Coronary artery (tissue), 2 donors: ENCODE measurements around the gene TDRD5.

Source experiments
- DNase-seq: peaks from one replicate; pipeline ENCODE4 v3.0.0-alpha.2; 2017; ENCODE audit warnings: low spot score
- H3K27ac ChIP-seq, 2 donors: fragments of 200-600 bp; sonication (generic); one replicate each; pipeline ENCODE4 v1.5.1; 2016 to 2019
- H3K4me3 ChIP-seq: fragments of 200-600 bp; sonication (generic); 2 replicates; pipeline ENCODE4 v1.5.1; 2016; ENCODE audit warnings: mild to moderate bottlenecking, moderate library complexity
- TF ChIP-seq, protein P1 (sequence below): fragments of 200-600 bp; sonication (generic); IDR thresholded peaks from one replicate; pipeline ENCODE4 v1.5.1; 2019; ENCODE audit warnings: antibody characterized with exemption

The TDRD5 gene

DNA sequence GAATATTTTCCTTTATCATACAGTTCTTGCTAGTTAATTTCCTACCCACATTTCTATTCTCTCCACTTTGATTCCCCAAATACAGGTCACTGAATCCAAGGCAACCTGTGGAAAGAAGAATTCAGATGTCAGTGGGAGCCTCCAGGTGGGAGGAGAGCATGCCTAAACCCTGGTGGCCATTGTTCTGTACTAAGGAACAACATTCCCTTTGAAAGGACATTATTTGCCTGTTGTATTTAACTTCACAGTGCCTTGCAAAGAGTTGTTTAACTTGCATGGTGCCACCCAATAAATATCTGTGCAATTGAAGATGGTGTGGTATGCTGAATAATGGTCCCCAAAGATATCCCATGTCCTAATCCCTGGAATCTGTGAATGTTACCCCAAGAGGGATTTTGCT, 37.2 kb upstream of the TDRD5 start:
- H3K4me3 ChIP-seq: no peak overlapping the region
- DNase-seq: no peak
- no peak overlapping the region for H3K27ac ChIP-seq
- TF ChIP-seq, protein P1, sequence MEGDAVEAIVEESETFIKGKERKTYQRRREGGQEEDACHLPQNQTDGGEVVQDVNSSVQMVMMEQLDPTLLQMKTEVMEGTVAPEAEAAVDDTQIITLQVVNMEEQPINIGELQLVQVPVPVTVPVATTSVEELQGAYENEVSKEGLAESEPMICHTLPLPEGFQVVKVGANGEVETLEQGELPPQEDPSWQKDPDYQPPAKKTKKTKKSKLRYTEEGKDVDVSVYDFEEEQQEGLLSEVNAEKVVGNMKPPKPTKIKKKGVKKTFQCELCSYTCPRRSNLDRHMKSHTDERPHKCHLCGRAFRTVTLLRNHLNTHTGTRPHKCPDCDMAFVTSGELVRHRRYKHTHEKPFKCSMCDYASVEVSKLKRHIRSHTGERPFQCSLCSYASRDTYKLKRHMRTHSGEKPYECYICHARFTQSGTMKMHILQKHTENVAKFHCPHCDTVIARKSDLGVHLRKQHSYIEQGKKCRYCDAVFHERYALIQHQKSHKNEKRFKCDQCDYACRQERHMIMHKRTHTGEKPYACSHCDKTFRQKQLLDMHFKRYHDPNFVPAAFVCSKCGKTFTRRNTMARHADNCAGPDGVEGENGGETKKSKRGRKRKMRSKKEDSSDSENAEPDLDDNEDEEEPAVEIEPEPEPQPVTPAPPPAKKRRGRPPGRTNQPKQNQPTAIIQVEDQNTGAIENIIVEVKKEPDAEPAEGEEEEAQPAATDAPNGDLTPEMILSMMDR: no peak

DNA sequence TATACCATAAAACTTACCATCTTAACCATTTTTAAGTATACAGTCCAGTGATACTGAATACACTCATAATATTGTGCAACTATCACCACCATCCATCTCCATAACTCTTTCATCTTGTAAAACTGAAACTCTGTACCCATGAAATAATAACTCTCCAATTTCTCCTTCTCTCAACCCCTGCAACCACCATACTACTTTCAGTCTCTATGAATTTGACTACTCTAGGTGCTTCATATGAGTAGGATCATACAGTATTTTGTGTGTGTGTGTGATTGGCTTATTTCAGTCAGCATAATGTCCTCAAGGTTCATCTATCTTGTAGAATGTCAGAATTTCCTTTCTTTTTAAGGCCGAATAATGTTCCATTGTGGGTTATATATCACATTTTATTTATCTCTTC, 33.6 kb upstream of the TDRD5 start:
- DNase-seq: no peak
- TF ChIP-seq, protein P1: no peak
- Histone ChIP-seq H3K27ac (no peak overlapping the region), H3K4me3 (no peak overlapping the region)

DNA sequence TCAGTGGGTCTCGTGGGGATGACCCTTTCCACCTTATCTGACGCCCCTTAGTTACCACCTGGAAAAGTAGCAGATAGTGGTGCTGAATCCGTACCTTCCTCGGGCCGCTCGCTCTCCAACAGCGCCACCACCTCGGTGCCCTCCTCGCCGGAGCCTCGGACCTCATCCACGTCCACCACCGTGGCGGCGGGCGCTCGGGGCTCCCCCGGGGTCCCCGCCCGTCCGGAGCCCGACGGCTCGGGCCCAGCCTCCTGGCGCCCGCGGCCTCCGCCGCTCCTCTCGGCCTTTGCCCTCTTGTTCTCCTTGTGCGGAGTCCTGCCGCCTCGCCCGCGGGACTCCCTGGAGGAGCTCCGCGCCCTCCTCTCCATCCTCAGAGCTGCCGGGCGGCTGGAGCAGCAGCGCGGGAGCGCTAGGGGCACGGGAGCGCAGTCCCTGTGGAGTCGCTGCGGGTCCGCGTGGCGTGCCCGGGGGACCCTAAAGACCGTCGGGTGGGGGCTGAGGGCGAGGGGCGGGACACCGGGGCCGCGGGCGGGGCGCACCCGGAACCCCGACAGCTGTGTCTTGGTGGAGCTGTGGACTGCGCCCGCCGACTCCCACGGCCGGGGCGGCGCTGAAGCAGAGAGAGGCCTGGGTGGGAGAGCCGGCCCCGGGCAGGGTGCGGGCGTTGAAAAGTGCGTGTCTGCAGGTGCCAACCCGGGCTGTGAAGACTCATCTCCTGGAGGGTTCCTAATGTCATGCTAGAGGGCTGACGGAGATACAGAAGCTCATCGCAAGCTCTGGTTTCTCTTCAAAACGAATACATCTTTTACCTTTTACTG, 15.9 kb upstream of the TDRD5 start, which contains the start of gene NPHS2:
TSS of gene NPHS2 (minus strand) at position 452 of the 818 bp plus-strand sequence. CDS start at position 368, 84 bp downstream.
- H3K27ac ChIP-seq: no peak within 1 kb of the TSS
- TF ChIP-seq, protein P1: no peak
- DNase-seq: no peak
- peak within 1 kb of the TSS; percentile 48 for H3K4me3 ChIP-seq

DNA sequence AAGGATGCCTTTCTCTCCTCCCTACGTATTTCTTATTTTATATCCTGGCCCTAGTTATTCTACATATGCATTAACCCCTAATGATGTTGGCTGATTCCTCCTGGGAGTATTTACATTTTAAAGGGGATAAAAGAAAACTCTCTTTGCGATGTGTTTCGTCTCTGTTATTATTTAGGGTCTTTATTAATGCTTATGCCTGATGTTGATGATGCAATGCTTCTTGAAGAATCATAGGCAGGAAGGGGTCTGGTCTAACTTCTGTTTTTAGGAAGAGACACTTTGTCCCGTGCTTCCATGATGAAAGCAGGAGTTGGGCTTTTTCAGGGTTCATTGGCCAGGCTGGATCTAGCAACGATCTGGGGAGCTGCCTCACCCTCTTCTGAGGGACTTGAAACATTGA, 15.1 kb upstream of the TDRD5 start:
- DNase-seq: no peak
- Histone ChIP-seq H3K4me3 (no peak overlapping the region), H3K27ac (no peak overlapping the region)
- TF ChIP-seq, protein P1: no peak

DNA sequence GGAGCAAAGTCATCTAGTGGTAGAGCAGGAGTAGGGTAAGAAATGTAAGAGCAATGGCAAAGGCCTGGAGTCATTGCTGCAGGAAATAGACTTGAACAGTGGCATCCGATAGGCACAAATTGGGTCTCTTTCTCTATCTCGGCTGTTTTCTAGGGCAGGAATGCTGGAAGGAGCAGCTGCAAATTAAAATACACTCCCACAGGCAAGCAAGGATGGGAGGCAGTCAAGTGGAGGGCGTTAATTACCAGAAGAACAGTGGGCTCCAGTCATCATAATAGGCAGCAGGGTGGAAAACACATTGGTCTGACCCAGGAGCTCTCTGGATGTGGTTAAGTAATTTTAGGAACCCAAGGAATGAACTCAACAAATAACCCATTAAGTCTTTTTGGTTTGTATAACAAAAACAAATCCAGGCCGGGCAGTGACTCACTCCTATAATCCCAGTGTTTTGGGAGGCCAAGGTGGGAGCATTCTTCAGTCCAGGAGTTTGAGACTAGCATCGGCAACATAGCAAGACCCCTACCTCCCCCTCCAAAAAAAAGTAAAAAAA, 7.8 kb upstream of the TDRD5 start:
- H3K4me3 ChIP-seq: no peak overlapping the region
- TF ChIP-seq, protein P1: no peak
- no peak for DNase-seq
- H3K27ac ChIP-seq: no peak overlapping the region

DNA sequence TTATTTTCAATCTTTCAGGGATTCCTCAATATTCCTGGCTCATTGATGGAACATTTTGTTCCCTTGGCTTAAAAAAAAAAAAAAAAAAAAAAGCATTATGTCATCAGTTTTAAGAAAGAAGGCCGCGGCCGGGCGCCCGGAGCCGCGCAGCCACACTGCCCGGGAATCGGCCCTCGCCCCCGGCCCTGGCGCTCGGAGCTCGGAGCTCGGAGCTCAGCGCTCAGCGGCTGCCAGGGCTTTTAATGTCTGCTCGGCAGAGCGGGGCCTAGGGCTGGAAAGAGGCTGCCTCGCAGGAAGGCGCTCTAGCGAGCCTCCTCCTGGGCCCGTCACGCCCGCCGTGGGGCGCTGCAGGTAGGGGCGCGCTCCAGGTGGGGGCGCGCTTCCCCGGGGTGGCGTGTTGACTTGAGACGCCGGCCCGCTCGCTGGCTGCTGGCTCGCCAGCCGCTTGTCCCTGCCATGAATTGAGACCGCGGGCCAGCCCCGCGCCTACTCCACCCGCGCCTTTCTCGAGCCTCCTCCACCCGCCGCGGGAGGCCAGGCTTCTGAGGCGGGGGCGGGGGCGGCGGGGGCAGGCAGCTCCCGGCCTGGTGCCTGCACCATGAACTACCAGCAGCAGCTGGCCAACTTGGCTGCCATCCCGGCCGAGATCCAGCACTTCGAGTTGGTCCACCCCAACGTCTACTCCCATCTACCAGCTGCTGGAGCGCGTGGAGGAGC, 5.4 kb upstream of the TDRD5 start:
- Histone ChIP-seq H3K4me3 (peak overlapping the region; percentile 73), H3K27ac (peak overlapping the region; percentile 81 to 83)
- DNase-seq: no peak
- TF ChIP-seq, protein P1: peak; percentile 59
